ENCODE results near the gene ADORA3.

ADORA3 gene

GRCh38 chr1:111471012-111471411, 32.4 kb downstream of the ADORA3 start:
- peak overlapping the region; percentile 14 for H3K4me3 ChIP-seq (ENCODE audit: low read depth, low read length)
- TF ChIP-seq, protein P1, sequence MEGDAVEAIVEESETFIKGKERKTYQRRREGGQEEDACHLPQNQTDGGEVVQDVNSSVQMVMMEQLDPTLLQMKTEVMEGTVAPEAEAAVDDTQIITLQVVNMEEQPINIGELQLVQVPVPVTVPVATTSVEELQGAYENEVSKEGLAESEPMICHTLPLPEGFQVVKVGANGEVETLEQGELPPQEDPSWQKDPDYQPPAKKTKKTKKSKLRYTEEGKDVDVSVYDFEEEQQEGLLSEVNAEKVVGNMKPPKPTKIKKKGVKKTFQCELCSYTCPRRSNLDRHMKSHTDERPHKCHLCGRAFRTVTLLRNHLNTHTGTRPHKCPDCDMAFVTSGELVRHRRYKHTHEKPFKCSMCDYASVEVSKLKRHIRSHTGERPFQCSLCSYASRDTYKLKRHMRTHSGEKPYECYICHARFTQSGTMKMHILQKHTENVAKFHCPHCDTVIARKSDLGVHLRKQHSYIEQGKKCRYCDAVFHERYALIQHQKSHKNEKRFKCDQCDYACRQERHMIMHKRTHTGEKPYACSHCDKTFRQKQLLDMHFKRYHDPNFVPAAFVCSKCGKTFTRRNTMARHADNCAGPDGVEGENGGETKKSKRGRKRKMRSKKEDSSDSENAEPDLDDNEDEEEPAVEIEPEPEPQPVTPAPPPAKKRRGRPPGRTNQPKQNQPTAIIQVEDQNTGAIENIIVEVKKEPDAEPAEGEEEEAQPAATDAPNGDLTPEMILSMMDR (IDR thresholded peaks at IDR 0.05; ENCODE audit: low read depth, low read length) = no peak
- TF ChIP-seq, protein P2, sequence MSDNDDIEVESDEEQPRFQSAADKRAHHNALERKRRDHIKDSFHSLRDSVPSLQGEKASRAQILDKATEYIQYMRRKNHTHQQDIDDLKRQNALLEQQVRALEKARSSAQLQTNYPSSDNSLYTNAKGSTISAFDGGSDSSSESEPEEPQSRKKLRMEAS (IDR thresholded peaks at IDR 0.05; ENCODE audit: low read depth, low read length) = 0 out of 2 replicates have a peak, but pooled peaks have one; percentile 27
- no peak for TF ChIP-seq MYC (IDR thresholded peaks at IDR 0.05; ENCODE audit: low read depth, low read length)
- DNase-seq (ENCODE audit: low read depth) = peak; percentile 93

GRCh38 chr1:111470596-111470995, 32.8 kb downstream of the ADORA3 start:
- peak overlapping the region; percentile 14 for H3K4me3 ChIP-seq (ENCODE audit: low read depth, low read length)
- DNase-seq (ENCODE audit: low read depth) = no peak
- no peak for TF ChIP-seq MYC (IDR thresholded peaks at IDR 0.05; ENCODE audit: low read depth, low read length)

DNA sequence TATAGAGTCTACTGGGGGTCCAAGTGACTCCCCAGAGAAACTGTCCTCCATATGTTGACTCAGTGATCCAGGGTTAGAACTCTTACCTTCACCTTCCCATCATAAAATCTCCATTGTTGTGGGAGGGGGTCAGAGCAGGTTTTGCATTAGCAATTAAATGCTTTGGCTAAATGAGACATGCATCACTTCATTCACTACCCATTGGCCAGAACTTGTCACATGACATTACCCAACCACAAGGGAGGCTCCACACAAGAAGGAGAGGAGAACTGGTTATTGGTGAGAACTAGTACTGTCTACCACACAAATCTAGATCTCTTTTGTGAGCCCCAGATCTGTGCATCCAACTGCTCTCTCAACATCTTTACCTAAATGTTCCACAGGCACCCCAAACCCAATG, 33.9 kb downstream of the ADORA3 start:
- no peak for DNase-seq (ENCODE audit: low read depth)
- TF ChIP-seq, protein P2 (IDR thresholded peaks at IDR 0.05; ENCODE audit: low read depth, low read length) = no peak
- TF ChIP-seq MYC (IDR thresholded peaks at IDR 0.05; ENCODE audit: low read depth, low read length) (no peak), POLR2A (IDR thresholded peaks at IDR 0.05; ENCODE audit: extremely low read depth, insufficient read length) (no peak)
- TF ChIP-seq, protein P1 (IDR thresholded peaks at IDR 0.05; ENCODE audit: low read depth, low read length) = no peak
- H3K4me3 ChIP-seq (ENCODE audit: low read depth, low read length) = no peak overlapping the region

DNA sequence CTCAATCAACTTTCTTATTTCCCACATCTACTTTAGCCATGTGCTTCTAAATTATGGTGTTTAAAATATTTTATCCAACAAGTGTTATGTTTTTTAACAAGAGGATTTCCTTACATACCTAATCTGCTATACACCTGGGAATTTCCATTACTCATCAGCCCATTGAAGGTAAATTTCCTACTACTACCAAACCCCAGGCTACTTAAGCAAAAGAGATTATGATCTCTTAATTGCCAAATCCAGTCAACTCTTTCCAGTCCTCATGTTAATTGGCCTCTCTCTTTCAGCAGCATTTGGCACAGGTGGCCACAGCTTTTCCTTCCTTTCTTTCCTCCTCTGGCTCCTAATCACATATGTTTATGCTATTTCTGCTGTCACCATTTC, 34.7 kb downstream of the ADORA3 start:
- H3K4me3 ChIP-seq (ENCODE audit: low read depth, low read length) = no peak overlapping the region
- no peak for DNase-seq (ENCODE audit: low read depth)
- no peak for TF ChIP-seq MYC (IDR thresholded peaks at IDR 0.05; ENCODE audit: low read depth, low read length)
- TF ChIP-seq, protein P2 (IDR thresholded peaks at IDR 0.05; ENCODE audit: low read depth, low read length) = no peak
- TF ChIP-seq, protein P1 (IDR thresholded peaks at IDR 0.05; ENCODE audit: low read depth, low read length) = no peak

GRCh38 chr1:111467865-111468716, 35.3 kb downstream of the ADORA3 start:
- no peak for DNase-seq (ENCODE audit: low read depth)
- H3K4me3 ChIP-seq (ENCODE audit: low read depth, low read length) = no peak overlapping the region
- TF ChIP-seq, protein P2 (IDR thresholded peaks at IDR 0.05; ENCODE audit: low read depth, low read length) = no peak
- TF ChIP-seq, protein P1 (IDR thresholded peaks at IDR 0.05; ENCODE audit: low read depth, low read length) = peak; percentile 3

GRCh38 chr1:111466480-111466879, 37.0 kb downstream of the ADORA3 start:
- no peak for DNase-seq (ENCODE audit: low read depth)
- H3K4me3 ChIP-seq (ENCODE audit: low read depth, low read length) = no peak overlapping the region
- TF ChIP-seq, protein P1 (IDR thresholded peaks at IDR 0.05; ENCODE audit: low read depth, low read length) = no peak
- TF ChIP-seq POLR2A (IDR thresholded peaks at IDR 0.05; ENCODE audit: extremely low read depth, insufficient read length) (no peak), MYC (IDR thresholded peaks at IDR 0.05; ENCODE audit: low read depth, low read length) (no peak)
- TF ChIP-seq, protein P2 (IDR thresholded peaks at IDR 0.05; ENCODE audit: low read depth, low read length) = no peak

All from NB4 (cell line).